Panc1 (cell line): ENCODE measurements around the gene RAD1.

Source experiments
- CTCF ChIP-seq: fragments of 450-650 bp; IDR thresholded peaks from 2 replicates; pipeline ENCODE4 v1.5.1; 2017; ENCODE audit warnings: mild to moderate bottlenecking
- POLR2AphosphoS5 ChIP-seq: IDR thresholded peaks from 2 replicates; pipeline ENCODE4 v1.6.1; 2012; ENCODE audit warnings: mild to moderate bottlenecking, low read depth, low read length, moderate library complexity
- SIN3A ChIP-seq: IDR thresholded peaks from 2 replicates; pipeline ENCODE4 v1.6.1; 2012; ENCODE audit warnings: low read depth, mild to moderate bottlenecking, low read length, moderate library complexity, borderline replicate concordance; ENCODE audit not compliant: insufficient read depth
- TCF7L2 ChIP-seq: IDR thresholded peaks from 2 replicates; pipeline ENCODE4 v1.6.1; 2011; ENCODE audit warnings: mild to moderate bottlenecking, low read depth, low read length, inconsistent platforms
- TF ChIP-seq, protein P1 (sequence below), 2 experiments: IDR thresholded peaks; 2 replicates each; pipeline ENCODE4 v1.6.1; 2011 to 2012; ENCODE audit warnings: low read depth in 2 of 2, control low read depth in 1 of 2, low read length in 1 of 2, mild to moderate bottlenecking in 1 of 2, moderate library complexity in 1 of 2; ENCODE audit not compliant: insufficient read depth in 1 of 2

GRCh38 chr5:34889394-34889793 lies 25.9 kb downstream of the RAD1 start:
- TF ChIP-seq CTCF, result no peak
- TF ChIP-seq POLR2AphosphoS5, result no peak
- TF ChIP-seq, protein P1, sequence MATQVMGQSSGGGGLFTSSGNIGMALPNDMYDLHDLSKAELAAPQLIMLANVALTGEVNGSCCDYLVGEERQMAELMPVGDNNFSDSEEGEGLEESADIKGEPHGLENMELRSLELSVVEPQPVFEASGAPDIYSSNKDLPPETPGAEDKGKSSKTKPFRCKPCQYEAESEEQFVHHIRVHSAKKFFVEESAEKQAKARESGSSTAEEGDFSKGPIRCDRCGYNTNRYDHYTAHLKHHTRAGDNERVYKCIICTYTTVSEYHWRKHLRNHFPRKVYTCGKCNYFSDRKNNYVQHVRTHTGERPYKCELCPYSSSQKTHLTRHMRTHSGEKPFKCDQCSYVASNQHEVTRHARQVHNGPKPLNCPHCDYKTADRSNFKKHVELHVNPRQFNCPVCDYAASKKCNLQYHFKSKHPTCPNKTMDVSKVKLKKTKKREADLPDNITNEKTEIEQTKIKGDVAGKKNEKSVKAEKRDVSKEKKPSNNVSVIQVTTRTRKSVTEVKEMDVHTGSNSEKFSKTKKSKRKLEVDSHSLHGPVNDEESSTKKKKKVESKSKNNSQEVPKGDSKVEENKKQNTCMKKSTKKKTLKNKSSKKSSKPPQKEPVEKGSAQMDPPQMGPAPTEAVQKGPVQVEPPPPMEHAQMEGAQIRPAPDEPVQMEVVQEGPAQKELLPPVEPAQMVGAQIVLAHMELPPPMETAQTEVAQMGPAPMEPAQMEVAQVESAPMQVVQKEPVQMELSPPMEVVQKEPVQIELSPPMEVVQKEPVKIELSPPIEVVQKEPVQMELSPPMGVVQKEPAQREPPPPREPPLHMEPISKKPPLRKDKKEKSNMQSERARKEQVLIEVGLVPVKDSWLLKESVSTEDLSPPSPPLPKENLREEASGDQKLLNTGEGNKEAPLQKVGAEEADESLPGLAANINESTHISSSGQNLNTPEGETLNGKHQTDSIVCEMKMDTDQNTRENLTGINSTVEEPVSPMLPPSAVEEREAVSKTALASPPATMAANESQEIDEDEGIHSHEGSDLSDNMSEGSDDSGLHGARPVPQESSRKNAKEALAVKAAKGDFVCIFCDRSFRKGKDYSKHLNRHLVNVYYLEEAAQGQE (IDR thresholded peaks at IDR 0.05; ENCODE audit: insufficient read depth in 1 of 2, low read depth in 2 of 2, low read length in 1 of 2), result no peak
- TF ChIP-seq SIN3A, result no peak
- TF ChIP-seq TCF7L2, result no peak
